Natural killer cell (primary cell): ENCODE measurements around the gene KCNK4. TPM values are rescaled to one million over a fixed set of nuclear protein-coding genes. Genes with fewer than 3 reads are reported as not detected.

ENCODE experiments used
- ATAC-seq, 3 donors: fragments of 150-1000 bp in 2 of 3; fragments of 200-7000 bp in 1 of 3; cut with Tn5 transposase; 1 replicate in 1 of 3; 2 replicates in 2 of 3; pipeline ENCODE4 v1.10.0; 2021; ENCODE audit warnings: mild to moderate bottlenecking in 2 of 3, moderate library complexity in 2 of 3
- DNase-seq, 2 donors: peaks; one replicate each; pipeline versions ENCODE4 v3.0.0 to v3.0.0-alpha.2; 2013 to 2021; ENCODE audit warnings: mixed read lengths in 1 of 2
- H3K27ac ChIP-seq: one replicate; pipeline ENCODE4 v1.5.1; 2013; ENCODE audit warnings: mild to moderate bottlenecking, low read length
- H3K27me3 ChIP-seq: one replicate; pipeline ENCODE4 v1.6.1; 2013; ENCODE audit warnings: low read length; ENCODE audit not compliant: control insufficient read depth, insufficient read depth
- H3K36me3 ChIP-seq: one replicate; pipeline ENCODE4 v1.6.1; 2013; ENCODE audit warnings: low read length; ENCODE audit not compliant: control insufficient read depth, insufficient read depth
- H3K4me1 ChIP-seq: one replicate; pipeline ENCODE4 v1.6.1; 2013; ENCODE audit warnings: low read length; ENCODE audit not compliant: control insufficient read depth, insufficient read depth
- H3K4me3 ChIP-seq: one replicate; pipeline ENCODE4 v1.5.1; 2013; ENCODE audit warnings: low read length
- H3K9me3 ChIP-seq: one replicate; pipeline ENCODE4 v1.6.1; 2013; ENCODE audit warnings: low read length; ENCODE audit not compliant: control insufficient read depth, insufficient read depth
- H3K27ac Mint-ChIP-seq, 2 donors: one replicate each; pipeline ENCODE4 v1.8.0; 2022; ENCODE audit warnings: mild to moderate bottlenecking in 2 of 2, mixed read lengths in 2 of 2, moderate library complexity in 1 of 2
- H3K27me3 Mint-ChIP-seq, 2 donors: one replicate each; pipeline ENCODE4 v1.8.0; 2022; ENCODE audit warnings: low read depth in 2 of 2, mixed read lengths in 2 of 2
- H3K36me3 Mint-ChIP-seq: one replicate; pipeline ENCODE4 v1.8.0; 2022; ENCODE audit warnings: mixed read lengths
- H3K4me1 Mint-ChIP-seq, 2 donors: one replicate each; pipeline ENCODE4 v1.8.0; 2022; ENCODE audit warnings: mixed read lengths in 2 of 2
- H3K4me3 Mint-ChIP-seq: one replicate; pipeline ENCODE4 v1.8.0; 2022; ENCODE audit warnings: mild to moderate bottlenecking, moderate library complexity, mixed read lengths
- H3K9me3 Mint-ChIP-seq, 2 donors: one replicate each; pipeline ENCODE4 v1.8.0; 2022; ENCODE audit warnings: mixed read lengths in 2 of 2
- WGBS: methylation state at CpG from one replicate; pipeline ENCODE4 v1.1.7; 2013; ENCODE audit warnings: missing lambda C conversion rate; ENCODE audit not compliant: insufficient coverage; 5-methylcytosine and 5-hydroxymethylcytosine counted together
- intact Hi-C: fragments of 100-400 bp; cut with micrococcal nuclease; formaldehyde crosslinking; loops from one replicate; pipeline ENCODE4 v1.14.2; 2022
- total RNA-seq, 4 donors: library from RNA; stranded (reverse); fragments of 120-200 nt in 1 of 4; gene quantifications; one replicate each; pipeline versions ENCODE4 v1.2.3 to v1.2.4, GENCODE V29; 2013 to 2022
- TF ChIP-seq, protein P1 (sequence below): fragments of 200-600 bp; IDR thresholded peaks from one replicate; pipeline ENCODE4 v1.8.0; 2022; ENCODE audit warnings: antibody characterized with exemption

Gene KCNK4
- total RNA-seq, 3 donors from 2014 or later (not counting 1 experiment from before 2014, with no cell fraction given) = 0.30 to 0.86 TPM; not detected in 1

DNA sequence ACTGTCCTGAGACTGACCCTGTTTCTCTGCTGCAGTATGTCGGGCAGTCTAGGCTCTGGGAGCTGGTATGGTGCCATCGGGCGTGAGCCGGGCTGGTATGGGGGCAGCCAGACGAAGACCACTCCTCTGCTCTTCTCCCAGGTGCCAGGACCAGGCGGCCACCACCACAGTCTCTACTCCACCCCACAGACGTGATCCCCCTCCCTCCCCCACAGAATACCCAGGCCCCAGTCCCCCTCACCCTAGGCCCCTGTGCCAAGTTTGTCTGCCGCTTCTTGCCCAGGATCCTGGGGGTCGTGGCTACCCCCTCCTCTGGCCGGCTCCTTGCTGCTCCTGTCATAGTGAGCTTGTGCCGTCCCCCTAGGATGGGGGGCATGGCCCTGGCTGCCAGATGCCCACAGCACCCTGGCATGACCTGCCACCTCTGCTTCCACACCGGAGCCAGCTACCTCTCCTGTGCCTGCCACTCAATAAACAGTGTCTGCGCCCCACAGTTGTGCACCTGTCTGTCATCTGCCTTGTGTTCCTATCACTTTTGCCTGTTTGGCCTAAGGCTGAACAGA is 2.0 kb upstream of the KCNK4 start:
- Histone ChIP-seq H3K4me3 (no peak overlapping the region), H3K36me3 (no peaks in the 10 kb centered on the region), H3K4me1 (peaks cover 25% of the 10 kb centered on the region), H3K27me3 (peaks cover 20% of the 10 kb centered on the region), H3K27ac (no peak overlapping the region), H3K9me3 (no peaks in the 10 kb centered on the region)
- WGBS = 93% methylated on average over 13 of the region's 13 CpGs
- TF ChIP-seq, protein P1, sequence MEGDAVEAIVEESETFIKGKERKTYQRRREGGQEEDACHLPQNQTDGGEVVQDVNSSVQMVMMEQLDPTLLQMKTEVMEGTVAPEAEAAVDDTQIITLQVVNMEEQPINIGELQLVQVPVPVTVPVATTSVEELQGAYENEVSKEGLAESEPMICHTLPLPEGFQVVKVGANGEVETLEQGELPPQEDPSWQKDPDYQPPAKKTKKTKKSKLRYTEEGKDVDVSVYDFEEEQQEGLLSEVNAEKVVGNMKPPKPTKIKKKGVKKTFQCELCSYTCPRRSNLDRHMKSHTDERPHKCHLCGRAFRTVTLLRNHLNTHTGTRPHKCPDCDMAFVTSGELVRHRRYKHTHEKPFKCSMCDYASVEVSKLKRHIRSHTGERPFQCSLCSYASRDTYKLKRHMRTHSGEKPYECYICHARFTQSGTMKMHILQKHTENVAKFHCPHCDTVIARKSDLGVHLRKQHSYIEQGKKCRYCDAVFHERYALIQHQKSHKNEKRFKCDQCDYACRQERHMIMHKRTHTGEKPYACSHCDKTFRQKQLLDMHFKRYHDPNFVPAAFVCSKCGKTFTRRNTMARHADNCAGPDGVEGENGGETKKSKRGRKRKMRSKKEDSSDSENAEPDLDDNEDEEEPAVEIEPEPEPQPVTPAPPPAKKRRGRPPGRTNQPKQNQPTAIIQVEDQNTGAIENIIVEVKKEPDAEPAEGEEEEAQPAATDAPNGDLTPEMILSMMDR = no peak
- no peak overlapping the region for H3K27ac Mint-ChIP-seq
- H3K9me3 Mint-ChIP-seq = no peaks in the 10 kb centered on the region
- peaks cover 13 to 26% of the 10 kb centered on the region in 2 donors for H3K4me1 Mint-ChIP-seq
- no peak for ATAC-seq
- H3K27me3 Mint-ChIP-seq = peaks cover 7 to 19% of the 10 kb centered on the region in 2 donors
- H3K4me3 Mint-ChIP-seq = peak overlapping the region; percentile 6
- no peak for DNase-seq
- H3K36me3 Mint-ChIP-seq = no peaks in the 10 kb centered on the region
- intact Hi-C loops = no loop called here

DNA sequence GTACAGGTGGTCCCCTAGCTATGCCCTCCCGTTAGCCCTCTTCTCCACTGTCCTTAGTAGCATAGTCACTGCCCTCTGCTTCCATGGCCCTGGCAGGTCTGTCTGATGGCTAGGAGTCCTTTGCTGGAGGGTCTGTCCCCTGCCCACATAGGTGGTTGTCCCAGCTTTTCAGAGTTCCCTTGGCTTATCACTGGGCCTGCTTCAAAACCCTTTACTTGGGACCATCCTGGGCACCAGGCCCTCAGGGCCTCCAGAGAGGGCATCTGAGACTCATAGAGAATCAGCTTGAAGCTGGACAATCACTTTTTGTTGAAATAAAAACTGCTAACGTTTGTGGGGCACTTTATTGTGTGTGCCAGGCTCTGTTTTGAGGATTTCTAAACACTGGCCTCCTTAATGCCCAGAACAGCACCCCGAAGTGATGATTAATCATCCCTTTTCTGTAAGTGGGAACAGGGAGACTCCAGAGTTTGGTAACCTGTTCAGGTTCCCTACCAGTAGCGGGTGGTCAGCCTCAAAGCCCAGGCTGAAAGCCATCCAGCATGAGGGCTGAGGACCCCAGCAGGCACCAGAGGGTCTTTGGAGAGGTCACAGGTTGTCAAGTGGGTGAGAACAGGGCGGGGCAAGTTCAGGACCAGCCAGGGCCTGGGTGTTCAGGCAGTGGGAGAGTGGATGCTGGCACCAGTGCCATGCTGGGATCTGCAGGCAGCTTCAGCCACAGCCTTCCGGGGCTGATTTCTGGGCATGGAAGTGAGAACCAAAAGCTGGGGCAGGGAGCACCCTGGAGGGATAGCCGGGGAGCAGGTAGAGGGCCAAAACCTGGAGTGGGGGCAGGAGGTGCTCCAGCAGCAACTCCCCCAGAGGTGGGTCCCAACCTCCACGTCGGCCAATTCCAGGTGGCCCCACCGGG is 495 bp upstream of the KCNK4 start:
- no peak for ATAC-seq
- no peak overlapping the region for H3K4me3 ChIP-seq
- H3K27me3 ChIP-seq = peaks cover 26% of the 10 kb centered on the region
- H3K4me1 ChIP-seq = peaks cover 21% of the 10 kb centered on the region
- Mint-ChIP-seq H3K36me3 (no peaks in the 10 kb centered on the region), H3K27ac (peak overlapping the region in 1 of 2 donors; percentile 54), H3K9me3 (no peaks in the 10 kb centered on the region), H3K4me1 (peaks cover 13 to 24% of the 10 kb centered on the region in 2 donors), H3K27me3 (peaks cover 19 to 30% of the 10 kb centered on the region in 2 donors), H3K4me3 (peak overlapping the region; percentile 84)
- no peaks in the 10 kb centered on the region for H3K9me3 ChIP-seq
- TF ChIP-seq, protein P1 = no peak
- 65% methylated on average over 10 of the region's 10 CpGs for WGBS
- H3K36me3 ChIP-seq = no peaks in the 10 kb centered on the region
- intact Hi-C loops = no loop called here
- no peak for DNase-seq
- no peak overlapping the region for H3K27ac ChIP-seq

DNA sequence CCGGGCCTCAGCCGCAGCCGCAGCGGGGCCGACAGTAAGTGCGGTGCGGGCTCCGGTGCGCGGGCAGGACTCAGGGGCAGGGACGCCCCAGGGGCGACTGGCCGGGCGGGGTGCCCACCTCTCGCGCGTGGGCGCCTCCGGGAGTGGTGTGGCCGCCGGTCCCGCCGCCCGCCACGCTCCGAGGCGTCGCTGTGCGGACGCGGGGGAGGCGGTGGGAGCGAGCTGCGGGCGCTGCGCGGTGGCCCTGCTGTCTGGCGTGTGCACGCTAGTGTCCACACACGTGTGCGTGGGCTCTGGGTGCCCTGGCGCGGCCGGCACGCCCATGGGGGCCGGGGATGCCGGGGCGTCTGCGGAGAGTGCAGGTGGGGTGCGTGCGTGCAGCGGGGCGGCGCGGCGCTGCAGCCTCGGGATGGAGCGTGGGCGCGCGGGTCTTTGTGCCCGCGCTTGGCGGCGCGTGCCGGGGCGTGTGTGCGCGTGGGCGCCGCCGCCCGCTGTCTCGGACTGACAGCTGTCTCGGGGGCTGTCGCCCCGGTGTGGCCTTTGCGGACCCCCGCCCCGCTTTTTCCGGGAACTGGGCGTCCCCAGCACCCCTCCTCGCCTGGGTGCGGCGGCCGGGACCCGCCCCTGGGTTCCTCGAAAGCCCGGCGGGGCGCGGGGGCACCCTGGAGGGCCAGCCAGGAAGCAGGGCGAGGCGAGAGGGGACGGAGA is 804 bp downstream of the KCNK4 start:
- Mint-ChIP-seq H3K27ac (no peak overlapping the region), H3K4me3 (no peak overlapping the region), H3K27me3 (peaks cover 29 to 39% of the 10 kb centered on the region in 2 donors), H3K9me3 (no peaks in the 10 kb centered on the region), H3K4me1 (peaks cover 7 to 16% of the 10 kb centered on the region in 2 donors), H3K36me3 (no peaks in the 10 kb centered on the region)
- Histone ChIP-seq H3K4me3 (no peak overlapping the region), H3K4me1 (peaks cover 11% of the 10 kb centered on the region), H3K27me3 (peaks cover 36% of the 10 kb centered on the region), H3K9me3 (no peaks in the 10 kb centered on the region), H3K27ac (no peak overlapping the region), H3K36me3 (no peaks in the 10 kb centered on the region)
- TF ChIP-seq, protein P1 = no peak
- DNase-seq = peak in 1 of 2 donors; percentile 54
- intact Hi-C loops = no loop called here
- ATAC-seq = peak; percentile 50 to 69 (median 61)
- WGBS = under 1% methylated on average over 96 of the region's 96 CpGs
